ENCODE results near the gene OPTC. TPM values are rescaled to one million over a fixed set of nuclear protein-coding genes. Genes with fewer than 3 reads are reported as not detected.

OPTC gene
- total and polyA plus RNA-seq, 2 of the 8 experiments (the other 6 are each of a cell fraction or from before 2014, with no cell fraction given), result 1.1 to 4.0 TPM

GRCh38 chr1:203554071-203554470 lies 60.1 kb downstream of the OPTC start:
- Histone ChIP-seq H3K23me2 (ENCODE audit: low read depth, low read length) (no peaks in the 10 kb centered on the region), H3K4me1 (replicated peaks in 1 of 4; ENCODE audit: control insufficient read depth in 3 of 4, insufficient read depth in 4 of 4, low read length in 3 of 4) (peaks cover 4 to 25% (median 15%) of the 10 kb centered on the region in 4 experiments), H3K23ac (ENCODE audit: insufficient read length) (no peak overlapping the region), H3K9ac (replicated peaks in 1 of 4; ENCODE audit: extremely low read depth in 1 of 4, low read depth in 3 of 4, low read length in 3 of 4) (no peak overlapping the region; a peak in 1 of 7 replicates), H2BK5ac (ENCODE audit: low read depth, low read length) (no peak overlapping the region), H2BK15ac (ENCODE audit: low read length) (no peak overlapping the region), H3K14ac (ENCODE audit: insufficient read length) (no peak overlapping the region), H3K9me3 (ENCODE audit: insufficient read depth in 2 of 2, low read depth in 1 of 2, low read length in 1 of 2) (no peaks in the 10 kb centered on the region), H3K56ac (replicated peaks; ENCODE audit: insufficient read length, low read depth, low read length) (no peak overlapping the region), H3K4ac (replicated peaks; ENCODE audit: insufficient read length, low read depth, low read length) (no peak overlapping the region), H2AK5ac (ENCODE audit: low read depth, low read length) (no peak overlapping the region), H3K4me3 (ENCODE audit: extremely low read depth in 1 of 4, insufficient read depth in 2 of 4, low read depth in 3 of 4, low read length in 4 of 4) (no peak overlapping the region), H4K20me1 (replicated peaks in 1 of 2; ENCODE audit: control insufficient read depth in 1 of 2, insufficient read depth in 2 of 2, low read length in 2 of 2) (no peaks in the 10 kb centered on the region), H2BK12ac (ENCODE audit: low read depth, low read length) (peak overlapping the region; percentile 75; the same call in 1 of the 2 replicates), H3K79me1 (ENCODE audit: low read depth, low read length) (no peaks in the 10 kb centered on the region), H3K79me2 (ENCODE audit: control insufficient read depth in 1 of 2, insufficient read depth in 2 of 2, low read length in 2 of 2) (no peaks in the 10 kb centered on the region), H4K5ac (ENCODE audit: insufficient read length, low read depth, low read length) (no peak overlapping the region), H4K8ac (ENCODE audit: extremely low read depth, insufficient read depth, low read length) (no peak overlapping the region), H2BK120ac (replicated peaks; ENCODE audit: low read depth, low read length) (no peak overlapping the region), H4K91ac (replicated peaks; ENCODE audit: insufficient read length, low read length) (no peak overlapping the region), H3K18ac (ENCODE audit: extremely low read depth, low read length) (no peak overlapping the region), H3K27me3 (replicated peaks in 1 of 4; ENCODE audit: control insufficient read depth in 3 of 4, extremely low read depth in 1 of 4, insufficient read depth in 3 of 4, low read length in 3 of 4) (no peaks in the 10 kb centered on the region), H3K27ac (ENCODE audit: low read depth, low read length) (no peak overlapping the region), H3K36me3 (ENCODE audit: control insufficient read depth in 2 of 4, insufficient read depth in 4 of 4, low read length in 3 of 4) (no peaks in the 10 kb centered on the region), H3K4me2 (ENCODE audit: insufficient read depth in 1 of 2, low read depth in 2 of 2, low read length in 2 of 2) (no peak overlapping the region), H2AFZ (ENCODE audit: low read length) (no peak overlapping the region), H2BK20ac (ENCODE audit: low read length) (peak overlapping the region; percentile 66; the same call in 1 of the 2 replicates)
- whole genome bisulfite sequencing, 2 experiments (ENCODE audit: extremely low coverage in 1 of 2, insufficient coverage in 1 of 2, insufficient read length in 1 of 2, insufficient replicate concordance in 2 of 2, low coverage in 1 of 2, low lambda C conversion rate in 2 of 2, missing lambda C conversion rate in 1 of 2), result 96% methylated on average over 3 of the region's 3 CpGs; no CpG with 5 or more reads in 1 of the 2 experiments
- ChIA-PET POLR2A (ENCODE audit: partially characterized antibody) (no interaction called here), CTCF (ENCODE audit: partially characterized antibody) (interaction anchor here (1.4 kb wide), 1 partner anchor 50 kb away, joined by 4 read pairs; no protein-coding TSS in a partner anchor)
- DNase-seq (ENCODE audit: low read depth in 1 of 2, low spot score in 2 of 2), result no peak
- no peak for FAIRE-seq
- TF ChIP-seq CREB1 (IDR thresholded peaks at IDR 0.05), result no peak
- no peak for TF ChIP-seq EP300 (IDR thresholded peaks at IDR 0.05; ENCODE audit: borderline replicate concordance in 1 of 2, low read depth in 2 of 2, low read length in 2 of 2)
- TF ChIP-seq SP1 (IDR thresholded peaks at IDR 0.05; ENCODE audit: low read depth, low read length), result no peak
- no peak for TF ChIP-seq ATF3 (IDR thresholded peaks at IDR 0.05; ENCODE audit: insufficient read depth, low read depth, low read length)
- TF ChIP-seq PHF8 (conservative IDR thresholded peaks at IDR 0.05; ENCODE audit: low read depth, low read length), result no peak
- no peak for TF ChIP-seq TCF12 (IDR thresholded peaks at IDR 0.05; ENCODE audit: low read depth, low read length)
- no peak for TF ChIP-seq JUN (IDR thresholded peaks at IDR 0.05; ENCODE audit: low read depth, low read length)
- no peak for TF ChIP-seq EZH2 (IDR thresholded peaks at IDR 0.05; ENCODE audit: low read depth, low read length, severe bottlenecking)
- TF ChIP-seq SP4 (IDR thresholded peaks at IDR 0.05; ENCODE audit: low read length), result no peak
- TF ChIP-seq TAF1 (IDR thresholded peaks at IDR 0.05; ENCODE audit: low read depth, low read length), result no peak
- TF ChIP-seq SP2 (IDR thresholded peaks at IDR 0.05; ENCODE audit: low read length), result no peak
- TF ChIP-seq CBX8 (IDR thresholded peaks at IDR 0.05; ENCODE audit: borderline replicate concordance, low read depth, low read length), result no peak
- no peak for TF ChIP-seq E2F6 (IDR thresholded peaks at IDR 0.05)
- no peak for TF ChIP-seq FOSL1 (IDR thresholded peaks at IDR 0.05; ENCODE audit: insufficient read depth, low read depth, low read length)
